ENCODE results near the gene LMAN1. TPM values are rescaled to one million over a fixed set of nuclear protein-coding genes. Genes with fewer than 3 reads are reported as not detected.

Gene LMAN1
- total and polyA plus RNA-seq, 2 experiments from 2014 or later = 111 to 134 TPM

DNA sequence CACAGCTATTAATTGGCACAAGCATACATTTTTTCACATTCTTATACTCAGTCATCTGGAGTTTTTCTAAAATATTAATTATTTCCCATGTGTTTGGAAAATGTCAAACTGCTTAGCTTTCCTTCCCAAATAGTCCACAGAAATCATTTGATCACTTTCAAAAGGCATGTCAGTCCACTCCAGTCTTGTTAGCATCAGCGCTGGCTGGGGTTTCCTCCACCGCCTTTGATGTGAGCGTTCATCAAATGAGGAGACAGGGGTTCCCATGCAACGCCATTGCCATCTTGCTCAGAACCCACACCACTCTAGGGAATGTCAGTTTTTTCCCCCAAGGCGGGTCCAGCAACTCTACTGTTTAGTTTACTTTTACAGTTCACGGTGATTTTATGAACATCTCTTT is 72.7 kb downstream of the LMAN1 start:
- H3K27ac Mint-ChIP-seq = no peak overlapping the region
- no peaks in the 10 kb centered on the region for H3F3A ChIP-seq (replicated peaks; ENCODE audit: low read depth)
- H3K9me3 Mint-ChIP-seq = no peaks in the 10 kb centered on the region
- H3K27me3 Mint-ChIP-seq (ENCODE audit: insufficient read depth, low read depth, poor library complexity) = no peaks in the 10 kb centered on the region
- no peaks in the 10 kb centered on the region for H3K9me2 ChIP-seq (ENCODE audit: insufficient read depth)
- H3K79me2 ChIP-seq (replicated peaks; ENCODE audit: insufficient read depth) = no peaks in the 10 kb centered on the region
- peaks cover 3% of the 10 kb centered on the region; the same call in 1 of the 3 replicates for H3K4me1 Mint-ChIP-seq
- H3K27me3 ChIP-seq (ENCODE audit: insufficient read depth) = peaks cover 10% of the 10 kb centered on the region
- H2AFZ ChIP-seq = peak overlapping the region; percentile 4; the same call in 1 of the 2 replicates
- H3K4me3 Mint-ChIP-seq = no peak overlapping the region
- no peak overlapping the region for H3K4me2 ChIP-seq
- TF ChIP-seq, protein P1, sequence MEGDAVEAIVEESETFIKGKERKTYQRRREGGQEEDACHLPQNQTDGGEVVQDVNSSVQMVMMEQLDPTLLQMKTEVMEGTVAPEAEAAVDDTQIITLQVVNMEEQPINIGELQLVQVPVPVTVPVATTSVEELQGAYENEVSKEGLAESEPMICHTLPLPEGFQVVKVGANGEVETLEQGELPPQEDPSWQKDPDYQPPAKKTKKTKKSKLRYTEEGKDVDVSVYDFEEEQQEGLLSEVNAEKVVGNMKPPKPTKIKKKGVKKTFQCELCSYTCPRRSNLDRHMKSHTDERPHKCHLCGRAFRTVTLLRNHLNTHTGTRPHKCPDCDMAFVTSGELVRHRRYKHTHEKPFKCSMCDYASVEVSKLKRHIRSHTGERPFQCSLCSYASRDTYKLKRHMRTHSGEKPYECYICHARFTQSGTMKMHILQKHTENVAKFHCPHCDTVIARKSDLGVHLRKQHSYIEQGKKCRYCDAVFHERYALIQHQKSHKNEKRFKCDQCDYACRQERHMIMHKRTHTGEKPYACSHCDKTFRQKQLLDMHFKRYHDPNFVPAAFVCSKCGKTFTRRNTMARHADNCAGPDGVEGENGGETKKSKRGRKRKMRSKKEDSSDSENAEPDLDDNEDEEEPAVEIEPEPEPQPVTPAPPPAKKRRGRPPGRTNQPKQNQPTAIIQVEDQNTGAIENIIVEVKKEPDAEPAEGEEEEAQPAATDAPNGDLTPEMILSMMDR (conservative IDR thresholded peaks at IDR 0.05; ENCODE audit: low read depth in 2 of 2) = no peak
- no peak for TF ChIP-seq ZNF331 (CRISPR knock-in tag; IDR thresholded peaks at IDR 0.05; ENCODE audit: low read depth)
- H4K20me1 ChIP-seq (replicated peaks; ENCODE audit: insufficient read depth) = no peaks in the 10 kb centered on the region
- no peaks in the 10 kb centered on the region for H3K4me1 ChIP-seq (ENCODE audit: insufficient read depth)
- ATAC-seq (no peak), DNase-seq (ENCODE audit: low spot score) (no peak)
- H3K36me3 Mint-ChIP-seq (ENCODE audit: low read depth) = no peaks in the 10 kb centered on the region
- H3K27ac ChIP-seq (ENCODE audit: low read depth) = no peak overlapping the region
- no peak overlapping the region for H3K4me3 ChIP-seq
- no peaks in the 10 kb centered on the region for H3K36me3 ChIP-seq (ENCODE audit: insufficient read depth)

DNA sequence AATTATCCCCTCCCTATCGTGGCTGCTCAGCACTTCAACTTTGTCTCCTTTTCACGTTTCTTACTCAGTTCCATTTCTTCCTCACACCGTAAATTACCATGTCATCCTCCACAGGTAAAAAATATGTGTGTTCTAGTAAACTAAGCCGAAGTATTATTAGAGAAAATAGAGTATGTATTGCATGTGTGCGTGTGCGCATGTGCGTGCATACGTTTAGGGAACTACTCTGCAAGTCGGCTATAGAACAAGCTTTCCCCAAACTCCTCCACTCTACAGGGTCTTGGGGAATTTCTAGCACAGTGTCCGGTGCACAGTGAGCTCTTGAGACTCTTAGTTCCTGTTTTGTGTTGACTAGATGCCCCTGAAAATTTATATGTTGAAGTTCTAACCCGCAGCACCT is 76.7 kb downstream of the LMAN1 start:
- no peak for DNase-seq (ENCODE audit: low spot score)
- Histone ChIP-seq H3F3A (replicated peaks; ENCODE audit: low read depth) (no peaks in the 10 kb centered on the region), H4K20me1 (replicated peaks; ENCODE audit: insufficient read depth) (no peaks in the 10 kb centered on the region), H3K27me3 (ENCODE audit: insufficient read depth) (peaks cover 49% of the 10 kb centered on the region), H3K4me1 (ENCODE audit: insufficient read depth) (no peaks in the 10 kb centered on the region), H2AFZ (no peak overlapping the region), H3K27ac (ENCODE audit: low read depth) (no peak overlapping the region), H3K9me2 (ENCODE audit: insufficient read depth) (no peaks in the 10 kb centered on the region), H3K79me2 (replicated peaks; ENCODE audit: insufficient read depth) (no peaks in the 10 kb centered on the region), H3K4me3 (no peak overlapping the region), H3K4me2 (no peak overlapping the region), H3K36me3 (ENCODE audit: insufficient read depth) (no peaks in the 10 kb centered on the region)
- no peak for ATAC-seq
- H3K9me3 Mint-ChIP-seq = no peaks in the 10 kb centered on the region
- H3K27ac Mint-ChIP-seq = no peak overlapping the region
- no peak overlapping the region for H3K4me3 Mint-ChIP-seq
- peaks cover 3% of the 10 kb centered on the region; the same call in 1 of the 3 replicates for H3K4me1 Mint-ChIP-seq
- H3K27me3 Mint-ChIP-seq (ENCODE audit: insufficient read depth, low read depth, poor library complexity) = peaks cover 2% of the 10 kb centered on the region
- H3K36me3 Mint-ChIP-seq (ENCODE audit: low read depth) = no peaks in the 10 kb centered on the region
- TF ChIP-seq POLR2AphosphoS5 (IDR thresholded peaks at IDR 0.05; ENCODE audit: low read depth) (no peak), ZNF331 (CRISPR knock-in tag; IDR thresholded peaks at IDR 0.05; ENCODE audit: low read depth) (no peak), EZH2phosphoT487 (IDR thresholded peaks at IDR 0.05; ENCODE audit: unreplicated experiment) (no peak), EZH2 (IDR thresholded peaks at IDR 0.05; ENCODE audit: low read depth, unreplicated experiment) (no peak), NANOG (IDR thresholded peaks at IDR 0.05; ENCODE audit: borderline replicate concordance) (no peak), CREB1 (CRISPR knock-in tag; IDR thresholded peaks at IDR 0.05; ENCODE audit: low read depth) (no peak)
- TF ChIP-seq, protein P2, sequence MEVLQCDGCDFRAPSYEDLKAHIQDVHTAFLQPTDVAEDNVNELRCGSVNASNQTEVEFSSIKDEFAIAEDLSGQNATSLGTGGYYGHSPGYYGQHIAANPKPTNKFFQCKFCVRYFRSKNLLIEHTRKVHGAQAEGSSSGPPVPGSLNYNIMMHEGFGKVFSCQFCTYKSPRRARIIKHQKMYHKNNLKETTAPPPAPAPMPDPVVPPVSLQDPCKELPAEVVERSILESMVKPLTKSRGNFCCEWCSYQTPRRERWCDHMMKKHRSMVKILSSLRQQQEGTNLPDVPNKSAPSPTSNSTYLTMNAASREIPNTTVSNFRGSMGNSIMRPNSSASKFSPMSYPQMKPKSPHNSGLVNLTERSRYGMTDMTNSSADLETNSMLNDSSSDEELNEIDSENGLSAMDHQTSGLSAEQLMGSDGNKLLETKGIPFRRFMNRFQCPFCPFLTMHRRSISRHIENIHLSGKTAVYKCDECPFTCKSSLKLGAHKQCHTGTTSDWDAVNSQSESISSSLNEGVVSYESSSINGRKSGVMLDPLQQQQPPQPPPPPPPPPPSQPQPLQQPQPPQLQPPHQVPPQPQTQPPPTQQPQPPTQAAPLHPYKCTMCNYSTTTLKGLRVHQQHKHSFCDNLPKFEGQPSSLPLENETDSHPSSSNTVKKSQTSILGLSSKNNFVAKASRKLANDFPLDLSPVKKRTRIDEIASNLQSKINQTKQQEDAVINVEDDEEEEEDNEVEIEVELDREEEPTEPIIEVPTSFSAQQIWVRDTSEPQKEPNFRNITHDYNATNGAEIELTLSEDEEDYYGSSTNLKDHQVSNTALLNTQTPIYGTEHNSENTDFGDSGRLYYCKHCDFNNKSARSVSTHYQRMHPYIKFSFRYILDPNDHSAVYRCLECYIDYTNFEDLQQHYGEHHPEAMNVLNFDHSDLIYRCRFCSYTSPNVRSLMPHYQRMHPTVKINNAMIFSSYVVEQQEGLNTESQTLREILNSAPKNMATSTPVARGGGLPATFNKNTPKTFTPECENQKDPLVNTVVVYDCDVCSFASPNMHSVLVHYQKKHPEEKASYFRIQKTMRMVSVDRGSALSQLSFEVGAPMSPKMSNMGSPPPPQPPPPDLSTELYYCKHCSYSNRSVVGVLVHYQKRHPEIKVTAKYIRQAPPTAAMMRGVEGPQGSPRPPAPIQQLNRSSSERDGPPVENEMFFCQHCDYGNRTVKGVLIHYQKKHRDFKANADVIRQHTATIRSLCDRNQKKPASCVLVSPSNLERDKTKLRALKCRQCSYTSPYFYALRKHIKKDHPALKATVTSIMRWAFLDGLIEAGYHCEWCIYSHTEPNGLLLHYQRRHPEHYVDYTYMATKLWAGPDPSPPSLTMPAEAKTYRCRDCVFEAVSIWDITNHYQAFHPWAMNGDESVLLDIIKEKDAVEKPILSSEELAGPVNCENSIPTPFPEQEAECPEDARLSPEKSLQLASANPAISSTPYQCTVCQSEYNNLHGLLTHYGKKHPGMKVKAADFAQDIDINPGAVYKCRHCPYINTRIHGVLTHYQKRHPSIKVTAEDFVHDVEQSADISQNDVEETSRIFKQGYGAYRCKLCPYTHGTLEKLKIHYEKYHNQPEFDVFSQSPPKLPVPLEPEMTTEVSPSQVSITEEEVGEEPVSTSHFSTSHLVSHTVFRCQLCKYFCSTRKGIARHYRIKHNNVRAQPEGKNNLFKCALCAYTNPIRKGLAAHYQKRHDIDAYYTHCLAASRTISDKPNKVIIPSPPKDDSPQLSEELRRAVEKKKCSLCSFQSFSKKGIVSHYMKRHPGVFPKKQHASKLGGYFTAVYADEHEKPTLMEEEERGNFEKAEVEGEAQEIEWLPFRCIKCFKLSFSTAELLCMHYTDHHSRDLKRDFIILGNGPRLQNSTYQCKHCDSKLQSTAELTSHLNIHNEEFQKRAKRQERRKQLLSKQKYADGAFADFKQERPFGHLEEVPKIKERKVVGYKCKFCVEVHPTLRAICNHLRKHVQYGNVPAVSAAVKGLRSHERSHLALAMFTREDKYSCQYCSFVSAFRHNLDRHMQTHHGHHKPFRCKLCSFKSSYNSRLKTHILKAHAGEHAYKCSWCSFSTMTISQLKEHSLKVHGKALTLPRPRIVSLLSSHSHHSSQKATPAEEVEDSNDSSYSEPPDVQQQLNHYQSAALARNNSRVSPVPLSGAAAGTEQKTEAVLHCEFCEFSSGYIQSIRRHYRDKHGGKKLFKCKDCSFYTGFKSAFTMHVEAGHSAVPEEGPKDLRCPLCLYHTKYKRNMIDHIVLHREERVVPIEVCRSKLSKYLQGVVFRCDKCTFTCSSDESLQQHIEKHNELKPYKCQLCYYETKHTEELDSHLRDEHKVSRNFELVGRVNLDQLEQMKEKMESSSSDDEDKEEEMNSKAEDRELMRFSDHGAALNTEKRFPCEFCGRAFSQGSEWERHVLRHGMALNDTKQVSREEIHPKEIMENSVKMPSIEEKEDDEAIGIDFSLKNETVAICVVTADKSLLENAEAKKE (CRISPR knock-in tag; IDR thresholded peaks at IDR 0.05) = no peak
- TF ChIP-seq, protein P3, sequence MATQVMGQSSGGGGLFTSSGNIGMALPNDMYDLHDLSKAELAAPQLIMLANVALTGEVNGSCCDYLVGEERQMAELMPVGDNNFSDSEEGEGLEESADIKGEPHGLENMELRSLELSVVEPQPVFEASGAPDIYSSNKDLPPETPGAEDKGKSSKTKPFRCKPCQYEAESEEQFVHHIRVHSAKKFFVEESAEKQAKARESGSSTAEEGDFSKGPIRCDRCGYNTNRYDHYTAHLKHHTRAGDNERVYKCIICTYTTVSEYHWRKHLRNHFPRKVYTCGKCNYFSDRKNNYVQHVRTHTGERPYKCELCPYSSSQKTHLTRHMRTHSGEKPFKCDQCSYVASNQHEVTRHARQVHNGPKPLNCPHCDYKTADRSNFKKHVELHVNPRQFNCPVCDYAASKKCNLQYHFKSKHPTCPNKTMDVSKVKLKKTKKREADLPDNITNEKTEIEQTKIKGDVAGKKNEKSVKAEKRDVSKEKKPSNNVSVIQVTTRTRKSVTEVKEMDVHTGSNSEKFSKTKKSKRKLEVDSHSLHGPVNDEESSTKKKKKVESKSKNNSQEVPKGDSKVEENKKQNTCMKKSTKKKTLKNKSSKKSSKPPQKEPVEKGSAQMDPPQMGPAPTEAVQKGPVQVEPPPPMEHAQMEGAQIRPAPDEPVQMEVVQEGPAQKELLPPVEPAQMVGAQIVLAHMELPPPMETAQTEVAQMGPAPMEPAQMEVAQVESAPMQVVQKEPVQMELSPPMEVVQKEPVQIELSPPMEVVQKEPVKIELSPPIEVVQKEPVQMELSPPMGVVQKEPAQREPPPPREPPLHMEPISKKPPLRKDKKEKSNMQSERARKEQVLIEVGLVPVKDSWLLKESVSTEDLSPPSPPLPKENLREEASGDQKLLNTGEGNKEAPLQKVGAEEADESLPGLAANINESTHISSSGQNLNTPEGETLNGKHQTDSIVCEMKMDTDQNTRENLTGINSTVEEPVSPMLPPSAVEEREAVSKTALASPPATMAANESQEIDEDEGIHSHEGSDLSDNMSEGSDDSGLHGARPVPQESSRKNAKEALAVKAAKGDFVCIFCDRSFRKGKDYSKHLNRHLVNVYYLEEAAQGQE (IDR thresholded peaks at IDR 0.05; ENCODE audit: unreplicated experiment) = no peak
